ENCODE measurements around the gene SECTM1. TPM values are rescaled to one million over a fixed set of nuclear protein-coding genes. Genes with fewer than 3 reads are reported as not detected.

The SECTM1 gene
- total RNA-seq, 2 donors from 2014 or later, result not detected

- Histone ChIP-seq H3K27me3 (ENCODE audit: control insufficient read depth, insufficient read depth, low read length, poor library complexity, severe bottlenecking) (no peaks in the 10 kb centered on the region), H3K9ac (ENCODE audit: extremely low read depth, low read length, poor library complexity, severe bottlenecking) (no peak overlapping the region), H3K4me3 (ENCODE audit: low read length) (no peak overlapping the region), H3K4me1 (ENCODE audit: control insufficient read depth, insufficient read depth, low read length) (peaks cover 17% of the 10 kb centered on the region), H3K9me3 (ENCODE audit: control insufficient read depth, low read length) (no peaks in the 10 kb centered on the region), H3K36me3 (ENCODE audit: control insufficient read depth, insufficient read depth, low read length) (no peaks in the 10 kb centered on the region), H3K27ac (ENCODE audit: low read depth, low read length) (no peak overlapping the region)
- Mint-ChIP-seq H3K36me3 (ENCODE audit: low read depth) (no peaks in the 10 kb centered on the region), H3K27me3 (ENCODE audit: insufficient read depth) (peaks cover 61% of the 10 kb centered on the region), H3K27ac (peak overlapping the region; percentile 27), H3K4me1 (peaks cover 19% of the 10 kb centered on the region), H3K4me3 (no peak overlapping the region), H3K9me3 (peaks cover 2% of the 10 kb centered on the region)
- 68 to 91% methylated on average over 11 to 16 of the region's 16 CpGs for WGBS, 2 experiments (ENCODE audit: insufficient coverage in 1 of 2, insufficient read length in 1 of 2)
- DNase-seq, result peak; percentile 78
- no peak for TF ChIP-seq CTCF (conservative IDR thresholded peaks at IDR 0.05)
Measured at GRCh38 chr17:82278786-82279391, 54.7 kb downstream of the SECTM1 start.

- DNase-seq, result no peak
- Mint-ChIP-seq H3K36me3 (ENCODE audit: low read depth) (no peaks in the 10 kb centered on the region), H3K9me3 (peaks cover 2% of the 10 kb centered on the region), H3K27me3 (ENCODE audit: insufficient read depth) (peaks cover 60% of the 10 kb centered on the region), H3K4me1 (peaks cover 19% of the 10 kb centered on the region), H3K27ac (peak overlapping the region; percentile 27), H3K4me3 (no peak overlapping the region)
- H3K27ac ChIP-seq (ENCODE audit: low read depth, low read length), result no peak overlapping the region
- no peaks in the 10 kb centered on the region for H3K27me3 ChIP-seq (ENCODE audit: control insufficient read depth, insufficient read depth, low read length, poor library complexity, severe bottlenecking)
- no peak for TF ChIP-seq CTCF (conservative IDR thresholded peaks at IDR 0.05)
- H3K36me3 ChIP-seq (ENCODE audit: control insufficient read depth, insufficient read depth, low read length), result no peaks in the 10 kb centered on the region
- H3K4me3 ChIP-seq (ENCODE audit: low read length), result no peak overlapping the region
- no peaks in the 10 kb centered on the region for H3K9me3 ChIP-seq (ENCODE audit: control insufficient read depth, low read length)
- no peak overlapping the region for H3K9ac ChIP-seq (ENCODE audit: extremely low read depth, low read length, poor library complexity, severe bottlenecking)
- 82 to 84% methylated on average over 9 of the region's 9 CpGs for WGBS, 2 experiments (ENCODE audit: insufficient coverage in 1 of 2, insufficient read length in 1 of 2)
- H3K4me1 ChIP-seq (ENCODE audit: control insufficient read depth, insufficient read depth, low read length), result peaks cover 19% of the 10 kb centered on the region
Measured at GRCh38 chr17:82278308-82278707, 55.3 kb downstream of the SECTM1 start.

GRCh38 chr17:82277851-82278250 is 55.7 kb downstream of the SECTM1 start:
- Mint-ChIP-seq H3K4me3 (no peak overlapping the region), H3K9me3 (peaks cover 2% of the 10 kb centered on the region)
- DNase-seq, result no peak

More at GRCh38 chr17:82277851-82278250, 55.7 kb downstream of the SECTM1 start:
- TF ChIP-seq CTCF (conservative IDR thresholded peaks at IDR 0.05), result no peak
- H3K4me1 ChIP-seq (ENCODE audit: control insufficient read depth, insufficient read depth, low read length), result peaks cover 19% of the 10 kb centered on the region
- Mint-ChIP-seq H3K27ac (no peak overlapping the region), H3K27me3 (ENCODE audit: insufficient read depth) (peaks cover 58% of the 10 kb centered on the region), H3K4me1 (peaks cover 19% of the 10 kb centered on the region), H3K36me3 (ENCODE audit: low read depth) (no peaks in the 10 kb centered on the region)
- no peak overlapping the region for H3K27ac ChIP-seq (ENCODE audit: low read depth, low read length)
- no peak overlapping the region for H3K4me3 ChIP-seq (ENCODE audit: low read length)
- no peak overlapping the region for H3K9ac ChIP-seq (ENCODE audit: extremely low read depth, low read length, poor library complexity, severe bottlenecking)
- H3K9me3 ChIP-seq (ENCODE audit: control insufficient read depth, low read length), result no peaks in the 10 kb centered on the region
- no peaks in the 10 kb centered on the region for H3K36me3 ChIP-seq (ENCODE audit: control insufficient read depth, insufficient read depth, low read length)
- WGBS, 2 experiments (ENCODE audit: insufficient coverage in 1 of 2, insufficient read length in 1 of 2), result 83 to 89% methylated on average over 12 of the region's 12 CpGs
- no peaks in the 10 kb centered on the region for H3K27me3 ChIP-seq (ENCODE audit: control insufficient read depth, insufficient read depth, low read length, poor library complexity, severe bottlenecking)
